DOHH2 (cell line): ENCODE data around the gene DPH5.

Source experiments
- H3F3A ChIP-seq: fragments of 200-600 bp; sonication (generic), shearing (Covaris generic); 2 replicates; pipeline ENCODE4 v1.6.0; 2016; ENCODE audit warnings: antibody characterized with exemption, mild to moderate bottlenecking; ENCODE audit not compliant: control insufficient read depth, insufficient read depth
- H3K27ac ChIP-seq: fragments of 200-600 bp; sonication (generic); 2 replicates; pipeline ENCODE4 v1.5.1; 2014; ENCODE audit warnings: low read depth, mild to moderate bottlenecking, low read length, moderate library complexity
- H3K27me3 ChIP-seq: fragments of 200-600 bp; sonication (generic); 2 replicates; pipeline ENCODE4 v1.6.1; 2014; ENCODE audit warnings: mild to moderate bottlenecking, low read length, mixed read lengths; ENCODE audit not compliant: control insufficient read depth
- H3K36me3 ChIP-seq: fragments of 200-600 bp; sonication (generic); 2 replicates; pipeline ENCODE4 v1.6.1; 2014; ENCODE audit warnings: mild to moderate bottlenecking, low read length, moderate library complexity, mixed read lengths; ENCODE audit not compliant: control insufficient read depth
- H3K4me1 ChIP-seq: fragments of 200-600 bp; sonication (generic); 2 replicates; pipeline ENCODE4 v1.6.1; 2014; ENCODE audit warnings: mild to moderate bottlenecking, low read length, mixed read lengths; ENCODE audit not compliant: control insufficient read depth
- H3K4me2 ChIP-seq: fragments of 200-600 bp; sonication (generic); 2 replicates; pipeline ENCODE4 v1.6.0; 2014; ENCODE audit warnings: mild to moderate bottlenecking, low read length, moderate library complexity
- H3K4me3 ChIP-seq: fragments of 200-600 bp; sonication (generic); 2 replicates; pipeline ENCODE4 v1.5.1; 2014; ENCODE audit warnings: mild to moderate bottlenecking, low read length, mixed read lengths
- H3K79me2 ChIP-seq: fragments of 200-600 bp; sonication (generic); 2 replicates; pipeline ENCODE4 v1.6.1; 2014; ENCODE audit warnings: mild to moderate bottlenecking, low read length, mixed read lengths; ENCODE audit not compliant: control insufficient read depth
- H3K9me2 ChIP-seq: fragments of 200-600 bp; sonication (generic); replicated peaks from 2 replicates; pipeline ENCODE4 v1.6.1; 2014; ENCODE audit warnings: mild to moderate bottlenecking, low read length, mixed read lengths; ENCODE audit not compliant: control insufficient read depth
- H3K9me3 ChIP-seq: fragments of 200-600 bp; sonication (generic); 2 replicates; pipeline ENCODE4 v1.6.1; 2014; ENCODE audit warnings: antibody characterized with exemption, low read length, mixed read lengths; ENCODE audit not compliant: control insufficient read depth, insufficient read depth
- H4K20me1 ChIP-seq: fragments of 200-600 bp; sonication (generic); 2 replicates; pipeline ENCODE4 v1.6.0; 2014; ENCODE audit warnings: low read depth, mild to moderate bottlenecking, antibody characterized with exemption, low read length, moderate library complexity; ENCODE audit not compliant: control insufficient read depth, insufficient read depth
- CTCF ChIP-seq: fragments of 200-600 bp; sonication (generic); IDR thresholded peaks from one replicate; pipeline ENCODE4 v1.5.1; 2014; ENCODE audit warnings: antibody characterized with exemption, mild to moderate bottlenecking, low read depth, low read length; ENCODE audit not compliant: poor library complexity, severe bottlenecking
- EZH2phosphoT487 ChIP-seq: fragments of 200-600 bp; sonication (generic); IDR thresholded peaks from 2 replicates; pipeline ENCODE4 v1.6.1; 2017; ENCODE audit warnings: borderline replicate concordance, mild to moderate bottlenecking, antibody characterized with exemption, low read length, moderate library complexity, mixed read lengths

Gene DPH5

DNA sequence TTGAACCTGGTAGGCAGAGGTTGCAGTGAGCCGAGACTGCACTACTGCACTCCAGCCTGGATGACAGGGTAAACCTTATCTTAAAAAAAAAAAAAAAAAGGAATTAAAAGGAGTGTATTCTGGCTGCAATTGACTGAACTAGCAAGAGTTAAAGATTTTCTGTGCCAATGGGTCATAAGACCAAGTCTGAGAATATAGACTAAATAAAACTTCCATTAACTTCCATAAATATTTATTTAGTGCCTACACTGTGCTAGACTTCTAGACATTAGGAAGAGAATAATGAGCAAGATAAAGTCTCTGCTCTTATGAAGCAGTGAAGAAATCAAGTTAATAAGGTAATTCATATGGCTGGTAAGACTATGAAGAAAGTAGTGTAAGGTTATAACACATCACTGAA is 27.2 kb downstream of the DPH5 start:
- TF ChIP-seq CTCF: no peak
- TF ChIP-seq EZH2phosphoT487: no peak
- H3K4me1 ChIP-seq: peaks cover 7% of the 10 kb centered on the region
- no peak overlapping the region for H3K27ac ChIP-seq
- H3K27me3 ChIP-seq: no peaks in the 10 kb centered on the region
- H3K4me2 ChIP-seq: no peak overlapping the region
- H3K9me3 ChIP-seq: no peaks in the 10 kb centered on the region
- no peaks in the 10 kb centered on the region for H3K9me2 ChIP-seq
- H3K79me2 ChIP-seq: no peaks in the 10 kb centered on the region
- no peaks in the 10 kb centered on the region for H3F3A ChIP-seq
- no peak overlapping the region for H3K4me3 ChIP-seq
- H3K36me3 ChIP-seq: peaks cover 28% of the 10 kb centered on the region
- H4K20me1 ChIP-seq: no peaks in the 10 kb centered on the region

- H3K27ac ChIP-seq: no peak overlapping the region
- no peaks in the 10 kb centered on the region for H3K9me2 ChIP-seq
- no peaks in the 10 kb centered on the region for H3K27me3 ChIP-seq
- TF ChIP-seq EZH2phosphoT487: no peak
- TF ChIP-seq CTCF: no peak
- no peaks in the 10 kb centered on the region for H3K4me1 ChIP-seq
- H3K4me2 ChIP-seq: no peak overlapping the region
- no peaks in the 10 kb centered on the region for H3K9me3 ChIP-seq
- no peaks in the 10 kb centered on the region for H3K79me2 ChIP-seq
- H3K4me3 ChIP-seq: no peak overlapping the region
- peaks cover 23% of the 10 kb centered on the region for H3K36me3 ChIP-seq
- H4K20me1 ChIP-seq: no peaks in the 10 kb centered on the region
- H3F3A ChIP-seq: no peaks in the 10 kb centered on the region
Observed at GRCh38 chr1:100995198-100995988, 30.2 kb downstream of the DPH5 start.

DNA sequence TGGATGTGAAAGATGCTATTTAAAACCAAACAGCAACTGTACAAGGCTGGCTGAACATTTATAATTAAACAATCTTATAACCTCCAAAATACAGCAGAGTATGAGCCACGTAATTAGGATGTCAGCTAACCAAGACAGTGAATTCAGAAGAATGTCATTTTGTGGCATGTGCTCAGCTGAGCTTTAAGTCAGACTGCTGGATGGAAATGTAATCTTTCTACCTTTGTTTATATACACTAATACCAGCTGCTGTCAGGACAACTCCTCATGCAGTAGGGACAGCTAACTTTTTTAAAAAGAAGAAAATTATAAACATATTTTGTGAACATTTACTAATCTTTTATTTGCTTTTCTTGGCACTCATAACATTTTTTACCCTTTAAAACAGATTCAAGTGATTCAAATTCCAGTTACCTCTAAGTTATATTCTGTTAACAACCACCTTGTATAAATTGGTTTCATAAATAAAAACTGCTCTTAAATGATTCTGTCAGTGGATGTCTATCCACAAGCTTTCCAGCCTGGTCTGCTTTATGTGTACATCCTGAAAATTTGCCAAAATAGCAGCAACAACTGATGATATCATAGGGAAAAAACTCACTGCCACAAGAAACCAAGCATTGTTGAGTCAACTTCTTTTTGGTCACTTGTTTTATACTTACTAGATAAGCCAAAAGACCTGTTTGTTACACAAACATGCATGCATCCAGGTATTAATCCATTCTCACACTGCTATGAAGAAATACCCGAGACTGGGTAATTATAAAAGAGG is 36.1 kb downstream of the DPH5 start:
- H4K20me1 ChIP-seq: no peaks in the 10 kb centered on the region
- H3K4me2 ChIP-seq: no peak overlapping the region
- no peaks in the 10 kb centered on the region for H3K9me3 ChIP-seq
- peaks cover 34% of the 10 kb centered on the region for H3K36me3 ChIP-seq
- no peaks in the 10 kb centered on the region for H3K79me2 ChIP-seq
- TF ChIP-seq EZH2phosphoT487 (no peak), CTCF (no peak)
- no peaks in the 10 kb centered on the region for H3K4me1 ChIP-seq
- no peak overlapping the region for H3K4me3 ChIP-seq
- no peaks in the 10 kb centered on the region for H3F3A ChIP-seq
- no peaks in the 10 kb centered on the region for H3K27me3 ChIP-seq
- H3K27ac ChIP-seq: no peak overlapping the region
- H3K9me2 ChIP-seq: no peaks in the 10 kb centered on the region
